Esophagus squamous epithelium (tissue), 5 donors: ENCODE data around the gene SPTBN5. TPM values are rescaled to one million over a fixed set of nuclear protein-coding genes. Genes with fewer than 3 reads are reported as not detected.

Source experiments
- DNase-seq: peaks from one replicate; lab custom pipeline; 2025; lab: John Stamatoyannopoulos, UW
- H3K27ac ChIP-seq, 4 donors: fragments of 200-600 bp; sonication (generic); one replicate each; pipeline ENCODE4 v1.5.1; 2016 to 2019; ENCODE audit warnings: mild to moderate bottlenecking in 1 of 4
- H3K27me3 ChIP-seq, 4 donors: fragments of 200-600 bp; sonication (generic); 1 replicate in 3 of 4; 2 replicates in 1 of 4; pipeline versions ENCODE4 v1.5.1 to v1.6.0; 2017 to 2021; ENCODE audit warnings: antibody characterized with exemption in 1 of 4
- H3K36me3 ChIP-seq, 3 donors: fragments of 200-600 bp; sonication (generic); one replicate each; pipeline ENCODE4 v1.5.1; 2016 to 2019
- H3K4me1 ChIP-seq, 3 donors: fragments of 200-600 bp; sonication (generic); one replicate each; pipeline ENCODE4 v1.5.1; 2017 to 2019
- H3K4me3 ChIP-seq, 4 donors: fragments of 200-600 bp; sonication (generic); 1 replicate in 3 of 4; 2 replicates in 1 of 4; pipeline ENCODE4 v1.5.1; 2016 to 2019; ENCODE audit warnings: mild to moderate bottlenecking in 2 of 4, moderate library complexity in 1 of 4
- H3K9me3 ChIP-seq, 3 donors: fragments of 200-600 bp; sonication (generic); one replicate each; pipeline ENCODE4 v1.5.1; 2016 to 2019
- POLR2A ChIP-seq, 4 donors: fragments of 450-650 bp; IDR thresholded peaks; one replicate each; pipeline ENCODE4 v1.6.1; 2017; ENCODE audit warnings: antibody characterized with exemption in 4 of 4, mild to moderate bottlenecking in 4 of 4, moderate library complexity in 3 of 4
- WGBS, 2 donors: methylation state at CpG; one replicate each; pipeline ENCODE4 v1.1.5; 2018; 5-methylcytosine and 5-hydroxymethylcytosine counted together
- intact Hi-C: fragments of 100-400 bp; cut with DNase I; formaldehyde crosslinking; loops from one replicate; pipeline ENCODE4 v1.15.0; 2022
- total RNA-seq, 4 donors: library from RNA; depleted of rRNA; stranded (reverse); fragments of >200 nt; gene quantifications; one replicate each; pipeline ENCODE4 v1.1.0, GENCODE V29; 2016
- TF ChIP-seq, protein P1 (sequence below), 6 experiments: fragments of 450-650 bp in 4 of 6; fragments of 200-600 bp in 2 of 6; sonication (generic) in 2 of 6; IDR thresholded peaks; one replicate each; pipeline ENCODE4 v1.5.1; 2016 to 2019; ENCODE audit warnings: antibody characterized with exemption in 6 of 6, mild to moderate bottlenecking in 4 of 6, moderate library complexity in 4 of 6
- donor health status: DM: yes; HTN: yes; CAD: no.

SPTBN5 gene
- total RNA-seq, 4 donors from 2014 or later = 1.9 to 4.4 (median 3.4) TPM

DNA sequence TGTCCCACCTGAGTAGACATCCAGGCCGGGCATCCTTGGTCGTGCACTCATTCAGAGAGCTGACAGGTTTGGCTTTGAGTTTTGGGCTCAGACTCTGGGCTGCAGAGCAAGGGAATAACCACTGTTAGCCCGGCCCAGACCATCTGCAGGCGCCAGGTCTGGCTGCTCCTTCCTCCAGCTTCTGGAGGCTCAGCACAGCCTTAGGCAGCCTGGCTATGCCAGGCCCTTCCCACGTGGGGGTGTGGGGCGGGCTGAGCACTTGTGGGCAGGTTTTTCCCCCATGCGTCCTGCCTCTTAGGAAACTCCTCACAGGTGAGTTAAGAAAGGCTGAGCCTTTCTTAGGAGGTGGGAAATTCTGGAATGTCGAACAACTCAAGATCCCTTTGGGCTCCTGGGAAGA, 44.0 kb downstream of the SPTBN5 start:
- 55% methylated on average over 2 of the region's 8 CpGs; no CpG with 5 or more reads in 1 of the 2 donors for WGBS, 2 donors
- intact Hi-C loops = no loop called here
- TF ChIP-seq, protein P1, sequence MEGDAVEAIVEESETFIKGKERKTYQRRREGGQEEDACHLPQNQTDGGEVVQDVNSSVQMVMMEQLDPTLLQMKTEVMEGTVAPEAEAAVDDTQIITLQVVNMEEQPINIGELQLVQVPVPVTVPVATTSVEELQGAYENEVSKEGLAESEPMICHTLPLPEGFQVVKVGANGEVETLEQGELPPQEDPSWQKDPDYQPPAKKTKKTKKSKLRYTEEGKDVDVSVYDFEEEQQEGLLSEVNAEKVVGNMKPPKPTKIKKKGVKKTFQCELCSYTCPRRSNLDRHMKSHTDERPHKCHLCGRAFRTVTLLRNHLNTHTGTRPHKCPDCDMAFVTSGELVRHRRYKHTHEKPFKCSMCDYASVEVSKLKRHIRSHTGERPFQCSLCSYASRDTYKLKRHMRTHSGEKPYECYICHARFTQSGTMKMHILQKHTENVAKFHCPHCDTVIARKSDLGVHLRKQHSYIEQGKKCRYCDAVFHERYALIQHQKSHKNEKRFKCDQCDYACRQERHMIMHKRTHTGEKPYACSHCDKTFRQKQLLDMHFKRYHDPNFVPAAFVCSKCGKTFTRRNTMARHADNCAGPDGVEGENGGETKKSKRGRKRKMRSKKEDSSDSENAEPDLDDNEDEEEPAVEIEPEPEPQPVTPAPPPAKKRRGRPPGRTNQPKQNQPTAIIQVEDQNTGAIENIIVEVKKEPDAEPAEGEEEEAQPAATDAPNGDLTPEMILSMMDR (IDR thresholded peaks at IDR 0.05) = no peak
- no peak for TF ChIP-seq POLR2A (IDR thresholded peaks at IDR 0.05)

DNA sequence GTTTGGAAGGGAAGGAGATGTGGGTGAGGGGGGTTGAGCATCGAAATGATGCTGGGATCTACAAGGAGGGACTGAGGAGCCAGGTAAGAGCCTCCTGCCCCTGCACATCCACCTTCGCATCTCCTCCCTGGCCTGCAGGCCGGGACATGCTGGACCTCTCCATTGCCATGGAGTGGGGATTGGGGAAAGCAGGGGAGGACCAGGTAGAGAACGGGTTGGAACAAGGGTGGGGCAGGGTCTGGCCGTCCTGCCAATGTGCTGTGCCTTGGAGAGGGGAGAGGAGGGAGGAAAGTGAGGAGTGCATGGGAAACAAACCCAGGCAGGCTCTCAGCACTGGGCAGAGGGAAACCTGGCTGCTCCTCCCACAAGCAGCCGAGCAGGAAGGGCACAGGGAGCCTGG, 44.6 kb downstream of the SPTBN5 start:
- TF ChIP-seq, protein P1 (IDR thresholded peaks at IDR 0.05) = no peak
- no peak for TF ChIP-seq POLR2A (IDR thresholded peaks at IDR 0.05)
- Histone ChIP-seq H3K4me1 (peaks cover 10 to 67% (median 13%) of the 10 kb centered on the region in 3 donors), H3K27ac (peak overlapping the region; percentile 68 to 88 (median 75)), H3K9me3 (no peaks in the 10 kb centered on the region), H3K4me3 (no peak overlapping the region), H3K36me3 (peaks cover 24 to 51% (median 46%) of the 10 kb centered on the region in 3 donors), H3K27me3 (peaks cover 0 to 28% (median 0%) of the 10 kb centered on the region in 4 donors)
- intact Hi-C loops = no loop called here
- DNase-seq = no peak
- 15 to 25% methylated on average over 2 to 4 of the region's 6 CpGs for WGBS, 2 donors

More for the DNA sequence above, 44.0 kb downstream of the SPTBN5 start:
- H3K27me3 ChIP-seq = peaks cover 0 to 34% (median 0%) of the 10 kb centered on the region in 4 donors
- peaks cover 21 to 44% (median 40%) of the 10 kb centered on the region in 3 donors for H3K36me3 ChIP-seq
- H3K4me3 ChIP-seq = no peak overlapping the region
- H3K4me1 ChIP-seq = peaks cover 10 to 73% (median 13%) of the 10 kb centered on the region in 3 donors
- DNase-seq = no peak
- H3K27ac ChIP-seq = peak overlapping the region; percentile 68 to 88 (median 75)
- H3K9me3 ChIP-seq = no peaks in the 10 kb centered on the region

DNA sequence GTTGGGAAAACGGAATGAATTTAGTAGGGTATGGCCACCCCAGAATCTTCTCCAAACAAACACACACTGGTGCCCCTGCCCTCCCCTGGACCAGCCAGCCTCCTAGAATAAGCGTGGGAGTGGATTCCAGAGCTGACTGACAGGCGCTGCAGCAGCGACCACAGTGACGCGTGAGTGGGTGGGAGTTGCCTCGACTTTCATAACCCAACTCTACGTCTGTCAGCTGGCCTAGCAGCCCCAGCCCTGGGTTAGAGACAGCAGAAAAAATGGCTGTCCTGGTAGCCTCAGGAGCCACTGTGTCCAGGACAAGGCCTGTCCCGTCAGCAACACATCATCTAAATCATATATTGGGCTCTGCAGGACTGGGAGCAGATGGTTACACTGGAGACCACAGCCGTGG, 45.2 kb downstream of the SPTBN5 start:
- intact Hi-C loops = no loop called here
- DNase-seq = no peak
- peaks cover 0 to 22% (median 0%) of the 10 kb centered on the region in 4 donors for H3K27me3 ChIP-seq
- no peaks in the 10 kb centered on the region for H3K9me3 ChIP-seq
- peaks cover 30 to 57% (median 46%) of the 10 kb centered on the region in 3 donors for H3K36me3 ChIP-seq
- 36 to 48% methylated on average over 4 to 6 of the region's 10 CpGs for WGBS, 2 donors
- peak overlapping the region; percentile 68 to 88 (median 75) for H3K27ac ChIP-seq
- H3K4me1 ChIP-seq = peaks cover 10 to 61% (median 13%) of the 10 kb centered on the region in 3 donors
- TF ChIP-seq, protein P1 (IDR thresholded peaks at IDR 0.05) = no peak
- H3K4me3 ChIP-seq = no peak overlapping the region

DNA sequence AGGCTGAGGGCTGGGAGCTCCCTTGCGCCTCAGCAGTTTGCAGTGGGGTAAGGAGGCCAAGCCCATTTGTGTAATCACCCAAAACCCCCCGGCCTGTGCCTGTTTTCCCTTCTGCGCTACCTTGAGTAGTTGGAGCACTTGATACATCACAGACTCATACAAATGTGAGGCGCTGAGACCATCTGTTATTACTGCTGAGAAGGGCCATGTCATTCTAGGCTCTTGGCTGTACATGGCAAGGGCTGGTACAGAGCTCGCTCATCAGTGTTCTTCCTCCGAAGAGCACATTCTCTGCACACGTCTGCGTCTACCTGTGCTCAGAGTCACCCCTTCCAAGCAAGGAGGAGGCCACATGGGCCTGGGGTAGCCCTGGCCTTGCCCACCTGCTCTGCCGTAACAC, 45.9 kb downstream of the SPTBN5 start:
- peaks cover 30 to 63% (median 46%) of the 10 kb centered on the region in 3 donors for H3K36me3 ChIP-seq
- 93% methylated on average over 7 of the region's 9 CpGs; no CpG with 5 or more reads in 1 of the 2 donors for WGBS, 2 donors
- DNase-seq = no peak
- peaks cover 10 to 54% (median 13%) of the 10 kb centered on the region in 3 donors for H3K4me1 ChIP-seq
- no peak overlapping the region for H3K4me3 ChIP-seq
- intact Hi-C loops = no loop called here
- TF ChIP-seq, protein P1 (IDR thresholded peaks at IDR 0.05) = no peak
- no peak for TF ChIP-seq POLR2A (IDR thresholded peaks at IDR 0.05)
- peak overlapping the region in 2 of 4 donors; percentile 74 to 88 for H3K27ac ChIP-seq
- no peaks in the 10 kb centered on the region for H3K9me3 ChIP-seq
- H3K27me3 ChIP-seq = peaks cover 0 to 15% (median 0%) of the 10 kb centered on the region in 4 donors

DNA sequence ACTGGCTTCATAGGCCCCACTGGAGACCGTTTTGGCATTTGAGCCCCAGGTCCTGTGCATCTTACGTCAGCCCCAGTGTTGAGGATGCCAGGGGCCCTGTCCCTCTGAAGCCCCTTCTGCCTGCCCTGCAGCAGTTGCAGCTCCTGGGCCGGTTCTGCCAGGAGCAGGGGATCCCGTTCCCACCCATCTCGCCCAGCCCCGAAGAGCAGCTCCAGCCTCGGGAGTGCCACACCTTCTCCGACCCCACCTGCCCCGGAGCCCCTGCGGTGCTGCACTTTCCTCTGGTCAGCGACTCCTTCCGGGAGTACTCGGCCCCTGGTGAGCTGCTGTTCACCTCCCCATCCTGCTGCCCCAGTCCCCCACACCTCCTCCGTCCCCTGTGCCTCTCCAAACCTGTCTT, 46.6 kb downstream of the SPTBN5 start:
- no peak for DNase-seq
- Histone ChIP-seq H3K27ac (no peak overlapping the region), H3K9me3 (no peaks in the 10 kb centered on the region), H3K4me1 (peaks cover 10 to 47% (median 13%) of the 10 kb centered on the region in 3 donors), H3K36me3 (peaks cover 30 to 71% (median 46%) of the 10 kb centered on the region in 3 donors), H3K27me3 (peaks cover 0 to 8% (median 0%) of the 10 kb centered on the region in 4 donors), H3K4me3 (no peak overlapping the region)
- intact Hi-C loops = no loop called here
- no peak for TF ChIP-seq POLR2A (IDR thresholded peaks at IDR 0.05)
- TF ChIP-seq, protein P1 (IDR thresholded peaks at IDR 0.05) = no peak
- 77 to 91% methylated on average over 7 to 10 of the region's 14 CpGs for WGBS, 2 donors
